GM12878 (cell line): ENCODE measurements around the gene RNF220. TPM values are rescaled to one million over a fixed set of nuclear protein-coding genes. Genes with fewer than 3 reads are reported as not detected.

Experiments
- ATAC-seq: fragments of 200-7000 bp; cut with Tn5 transposase; 3 replicates; pipeline ENCODE4 v1.9.1; 2020; ENCODE audit warnings: mild to moderate bottlenecking, moderate library complexity
- BruUV-seq: library from RNA; stranded (reverse); fragments of 400-500 nt; replicated peaks from 2 replicates; lab custom pipeline; 2021; lab: Mats Ljungman, UMichigan
- CTCF ChIA-PET: fragments of 300-600 bp; sonication (Branson Sonifier 250); formaldehyde crosslinking; extraction: SDS; loops from one replicate; lab custom pipeline; 2021; ENCODE audit warnings: inconsistent platforms; lab: Yijun Ruan, JAX
- POLR2A ChIA-PET: fragments of 350-600 bp; formaldehyde crosslinking; extraction: SDS; loops from one replicate; lab custom pipeline; 2021; ENCODE audit warnings: inconsistent platforms; lab: Charles Lee
- RAD21 ChIA-PET: fragments of 300-600 bp; sonication (Branson Sonifier 250); formaldehyde crosslinking; loops from one replicate; lab custom pipeline; 2023; ENCODE audit warnings: antibody characterized with exemption; ENCODE audit not compliant: unreplicated experiment; lab: Charles Lee
- SMC1A ChIA-PET: fragments of 300-600 bp; sonication (Branson Sonifier 250); formaldehyde crosslinking; loops from one replicate; lab custom pipeline; 2023; ENCODE audit not compliant: unreplicated experiment, uncharacterized antibody; lab: Charles Lee
- DNase-seq: peaks from one replicate; pipeline ENCODE4 v3.0.0-alpha.2; 2011; ENCODE audit warnings: low read depth, low spot score
- FAIRE-seq: peaks from 3 replicates; lab custom pipeline; 2011; peaks lifted over from hg19 to GRCh38; lab: Jason Lieb, UNC
- H2AFZ ChIP-seq: 2 replicates; pipeline ENCODE4 v1.6.0; 2011; ENCODE audit warnings: low read depth, low read length, control low read depth; ENCODE audit not compliant: control insufficient read depth
- H3K27ac ChIP-seq: 2 replicates; pipeline ENCODE4 v1.5.1; 2011; ENCODE audit warnings: control low read depth; ENCODE audit not compliant: control insufficient read depth, insufficient read depth
- H3K27me3 ChIP-seq, 2 experiments: replicated peaks in 1 of 2; 2 replicates each; pipeline versions ENCODE4 v1.6.0 to v1.6.1; 2011; ENCODE audit warnings: low read length in 1 of 2; ENCODE audit not compliant: control insufficient read depth in 2 of 2, insufficient read depth in 2 of 2
- H3K36me3 ChIP-seq, 2 experiments: 2 replicates each; pipeline ENCODE4 v1.5.1; 2011; ENCODE audit warnings: low read length in 1 of 2; ENCODE audit not compliant: control insufficient read depth in 2 of 2, insufficient read depth in 2 of 2
- H3K4me1 ChIP-seq: 2 replicates; pipeline ENCODE4 v1.6.1; 2011; ENCODE audit warnings: mild to moderate bottlenecking, low read length, moderate library complexity, mixed read lengths; ENCODE audit not compliant: control insufficient read depth, insufficient read depth
- H3K4me2 ChIP-seq: 2 replicates; pipeline ENCODE4 v1.6.0; 2011; ENCODE audit warnings: control low read depth; ENCODE audit not compliant: control insufficient read depth, insufficient read depth
- H3K4me3 ChIP-seq: fragments of 200-600 bp; sonication (generic); 2 replicates; pipeline ENCODE4 v1.5.1; 2016
- H3K79me2 ChIP-seq: 2 replicates; pipeline ENCODE4 v1.6.0; 2011; ENCODE audit warnings: low read length; ENCODE audit not compliant: control insufficient read depth, insufficient read depth
- H3K9ac ChIP-seq: 2 replicates; pipeline ENCODE4 v1.8.0; 2011; ENCODE audit warnings: low read length, control low read depth, mixed read lengths; ENCODE audit not compliant: control insufficient read depth, insufficient read depth
- H3K9me3 ChIP-seq: replicated peaks from 3 replicates; pipeline ENCODE4 v1.5.1; 2011; ENCODE audit warnings: mild to moderate bottlenecking, low read length; ENCODE audit not compliant: control insufficient read depth, insufficient read depth
- H4K20me1 ChIP-seq: 2 replicates; pipeline ENCODE4 v1.6.0; 2011; ENCODE audit not compliant: control insufficient read depth, insufficient read depth
- ASH2L ChIP-seq: fragments of 300-600, 200-600 bp; sonication (generic); IDR thresholded peaks from 2 replicates; pipeline ENCODE4 v1.6.1; 2017; ENCODE audit warnings: low read depth, mild to moderate bottlenecking, borderline replicate concordance
- BHLHE40 ChIP-seq, 2 experiments: fragments of 450-650 bp in 1 of 2; IDR thresholded peaks; 2 replicates each; pipeline ENCODE4 v1.6.1; 2011 to 2017; ENCODE audit warnings: low read depth in 2 of 2, borderline replicate concordance in 1 of 2, improper control_type of control experiment in 1 of 2, low read length in 1 of 2, mild to moderate bottlenecking in 1 of 2
- DPF2 ChIP-seq: fragments of 450-650 bp; IDR thresholded peaks from 2 replicates; pipeline ENCODE4 v1.6.1; 2017; ENCODE audit warnings: mild to moderate bottlenecking
- FOXK2 ChIP-seq: fragments of 450-650 bp; IDR thresholded peaks from 2 replicates; pipeline ENCODE4 v1.6.1; 2017; ENCODE audit warnings: mild to moderate bottlenecking, moderate library complexity
- FOXM1 ChIP-seq: IDR thresholded peaks from 2 replicates; pipeline ENCODE4 v1.6.1; 2012; ENCODE audit warnings: low read depth, mild to moderate bottlenecking, inconsistent platforms, low read length, moderate library complexity
- MEF2A ChIP-seq: IDR thresholded peaks from 2 replicates; pipeline ENCODE4 v1.6.1; 2011; ENCODE audit warnings: low read depth, mild to moderate bottlenecking, low read length, moderate library complexity; ENCODE audit not compliant: insufficient read depth
- MTA3 ChIP-seq: IDR thresholded peaks from 2 replicates; pipeline ENCODE4 v1.6.1; 2012; ENCODE audit warnings: low read length, inconsistent platforms, borderline replicate concordance
- MYB ChIP-seq: fragments of 150-350 bp; IDR thresholded peaks from 2 replicates; pipeline ENCODE4 v1.6.1; 2014; ENCODE audit warnings: mild to moderate bottlenecking, low read depth, low read length, borderline replicate concordance
- NFXL1 ChIP-seq: fragments of 450-650 bp; IDR thresholded peaks from 2 replicates; pipeline ENCODE4 v1.6.1; 2017; ENCODE audit warnings: antibody characterized with exemption, mild to moderate bottlenecking, borderline replicate concordance
- NR2F1 ChIP-seq: fragments of 450-650 bp; conservative IDR thresholded peaks from 2 replicates; pipeline ENCODE4 v1.6.1; 2017; ENCODE audit warnings: mild to moderate bottlenecking
- RAD21 ChIP-seq: IDR thresholded peaks from 2 replicates; pipeline ENCODE4 v1.6.1; 2011; ENCODE audit warnings: mild to moderate bottlenecking, low read depth, low read length, moderate library complexity; ENCODE audit not compliant: insufficient read depth
- RB1 ChIP-seq: fragments of 450-650 bp; formaldehyde crosslinking; IDR thresholded peaks from 2 replicates; pipeline ENCODE4 v1.6.1; 2017; ENCODE audit warnings: mild to moderate bottlenecking, borderline replicate concordance
- SUPT20H ChIP-seq: IDR thresholded peaks from 2 replicates; pipeline ENCODE4 v1.6.1; 2011; ENCODE audit warnings: low read depth, mild to moderate bottlenecking, low read length, moderate library complexity, borderline replicate concordance; ENCODE audit not compliant: control insufficient read depth
- TAF1 ChIP-seq: IDR thresholded peaks from 2 replicates; pipeline ENCODE4 v1.6.1; 2011; ENCODE audit warnings: mild to moderate bottlenecking, low read depth, low read length, borderline replicate concordance
- TCF3 ChIP-seq: IDR thresholded peaks from 2 replicates; pipeline ENCODE4 v1.6.1; 2012; ENCODE audit warnings: low read depth, mild to moderate bottlenecking, low read length, borderline replicate concordance; ENCODE audit not compliant: insufficient read depth
- WRNIP1 ChIP-seq: IDR thresholded peaks from 2 replicates; pipeline ENCODE4 v1.6.1; 2011; ENCODE audit warnings: low read depth, low read length, improper control_type of control experiment, borderline replicate concordance
- ZNF24 ChIP-seq: fragments of 450-650 bp; IDR thresholded peaks from 2 replicates; pipeline ENCODE4 v1.6.1; 2017; ENCODE audit warnings: antibody characterized with exemption, mild to moderate bottlenecking
- ZNF274 ChIP-seq: IDR thresholded peaks from one replicate; pipeline ENCODE4 v1.8.0; 2011; ENCODE audit not compliant: insufficient read length, insufficient read depth
- ZSCAN29 ChIP-seq: fragments of 450-650 bp; IDR thresholded peaks from 2 replicates; pipeline ENCODE4 v1.6.1; 2017; ENCODE audit warnings: mild to moderate bottlenecking, moderate library complexity
- WGBS: methylation state at CpG from one replicate; pipeline ENCODE4 v1.1.6; 2016; ENCODE audit warnings: low lambda C conversion rate; ENCODE audit not compliant: insufficient replicate concordance, insufficient coverage; ENCODE audit errors: missing lambda C conversion rate; 5-methylcytosine and 5-hydroxymethylcytosine counted together
- in situ Hi-C: fragments of 300-500 bp; cut with MboI; formaldehyde crosslinking; loops from 9 replicates; pipeline ENCODE4 v1.14.3; 2018; ENCODE audit warnings: mixed read lengths
- intact Hi-C: fragments of 100-400 bp; cut with micrococcal nuclease; formaldehyde crosslinking; loops from one replicate; pipeline ENCODE4 v1.14.2; 2022; ENCODE audit not compliant: unreplicated experiment
- polyA plus RNA-seq, 11 experiments: library from polyadenylated mRNA; depleted of rRNA in 4 of 11; unstranded in 6 of 11; stranded (reverse) in 5 of 11; fragments of >200 nt; fragmentation: Nextera tagmentation in 4 of 11; fragmentation: Illumina TruSeq in 1 of 11; extraction: Ambion mirVana in 4 of 11; extraction: Trizol in 1 of 11; gene quantifications; 1 replicate in 1 of 11; 2 replicates in 10 of 11; pipeline versions ENCODE4 v1.2.1 to v1.2.3, GENCODE V29; 2011 to 2016; ENCODE audit warnings: inconsistent platforms in 2 of 11, missing spikeins in 2 of 11, low read depth in 1 of 11
- total RNA-seq, 4 experiments: library from RNA; depleted of rRNA in 3 of 4; stranded (reverse); fragments of >200 nt in 3 of 4; fragmentation: Illumina TruSeq in 1 of 4; extraction: Trizol in 1 of 4; gene quantifications; 2 replicates each; pipeline versions ENCODE4 v1.2.1 to v1.2.3, GENCODE V29; 2013 to 2021
- TF ChIP-seq, protein P1 (sequence below): fragments of 450-650 bp; IDR thresholded peaks from 2 replicates; pipeline ENCODE4 v1.6.1; 2016; ENCODE audit warnings: mild to moderate bottlenecking

Gene RNF220
- total and polyA plus RNA-seq, 10 of the 15 experiments (the other 5 are each of a cell fraction or from before 2014, with no cell fraction given): 4.6 to 84.1 (median 53.7) TPM

DNA sequence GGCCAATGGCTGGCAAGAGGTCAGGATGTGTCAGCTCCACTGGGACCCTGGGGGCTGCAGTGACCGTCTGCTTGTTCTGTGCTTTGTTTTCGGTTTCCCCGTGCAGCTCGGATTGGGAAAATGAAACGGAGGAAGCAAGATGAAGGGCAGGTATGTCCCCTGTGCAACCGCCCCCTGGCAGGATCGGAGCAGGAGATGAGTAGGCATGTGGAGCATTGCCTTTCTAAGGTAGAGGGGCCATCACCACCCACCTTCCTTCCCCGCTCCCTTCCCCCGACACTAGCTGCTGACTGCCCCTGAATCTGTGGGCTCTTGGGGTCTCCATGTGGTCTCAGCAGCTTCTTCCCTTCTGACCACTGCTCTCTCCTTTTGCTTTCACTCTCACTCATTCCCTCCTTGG is 230.4 kb downstream of the RNF220 start:
- RAD21 ChIA-PET: no interaction called here
- FAIRE-seq: no peak
- peaks cover 13 to 31% of the 10 kb centered on the region in 2 experiments for H3K36me3 ChIP-seq
- WGBS: 98% methylated on average over 9 of the region's 9 CpGs
- TF ChIP-seq FOXK2: no peak
- no peak for TF ChIP-seq DPF2
- no peak for TF ChIP-seq ZNF274
- TF ChIP-seq ZNF24: no peak
- TF ChIP-seq TCF3: no peak
- TF ChIP-seq MEF2A: no peak
- TF ChIP-seq RB1: no peak
- TF ChIP-seq ASH2L: no peak
- no peak for TF ChIP-seq RAD21
- TF ChIP-seq TAF1: no peak
- no peak for TF ChIP-seq SUPT20H
- TF ChIP-seq FOXM1: no peak
- no peak for TF ChIP-seq BHLHE40 (IDR thresholded peaks at IDR 0.05; ENCODE audit: borderline replicate concordance in 1 of 2, low read depth in 2 of 2, low read length in 1 of 2)
- no peak for TF ChIP-seq ZSCAN29
- no peak for TF ChIP-seq MTA3
- TF ChIP-seq, protein P1, sequence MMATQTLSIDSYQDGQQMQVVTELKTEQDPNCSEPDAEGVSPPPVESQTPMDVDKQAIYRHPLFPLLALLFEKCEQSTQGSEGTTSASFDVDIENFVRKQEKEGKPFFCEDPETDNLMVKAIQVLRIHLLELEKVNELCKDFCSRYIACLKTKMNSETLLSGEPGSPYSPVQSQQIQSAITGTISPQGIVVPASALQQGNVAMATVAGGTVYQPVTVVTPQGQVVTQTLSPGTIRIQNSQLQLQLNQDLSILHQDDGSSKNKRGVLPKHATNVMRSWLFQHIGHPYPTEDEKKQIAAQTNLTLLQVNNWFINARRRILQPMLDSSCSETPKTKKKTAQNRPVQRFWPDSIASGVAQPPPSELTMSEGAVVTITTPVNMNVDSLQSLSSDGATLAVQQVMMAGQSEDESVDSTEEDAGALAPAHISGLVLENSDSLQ: no peak
- TF ChIP-seq NFXL1: no peak
- TF ChIP-seq NR2F1: no peak
- no peak for TF ChIP-seq WRNIP1
- no peak for TF ChIP-seq MYB
- TF ChIP-seq, all 136 proteins: peak for 0
- no peak overlapping the region for H3K4me3 ChIP-seq
- BruUV-seq: no TSS peak
- peaks cover 19% of the 10 kb centered on the region for H3K79me2 ChIP-seq
- H3K27ac ChIP-seq: no peak overlapping the region
- DNase-seq (no peak), ATAC-seq (no peak)
- ChIA-PET SMC1A (interaction anchor here (1.4 kb wide), 1 partner anchor 20 kb away, joined by 3 read pairs; no protein-coding TSS in a partner anchor), CTCF (interaction anchor here (5.7 kb wide), 1 partner anchor 16 kb away, joined by 70 read pairs; no protein-coding TSS in a partner anchor), POLR2A (interaction anchor here (0.6 kb wide), 1 partner anchor 396 kb away, joined by 3 read pairs; no protein-coding TSS in a partner anchor)
- no peaks in the 10 kb centered on the region for H3K4me1 ChIP-seq
- no peaks in the 10 kb centered on the region for H3K9me3 ChIP-seq
- intact Hi-C loops (no loop called here), in situ Hi-C loops (no loop called here)
- no peak overlapping the region for H3K4me2 ChIP-seq
- no peaks in the 10 kb centered on the region for H4K20me1 ChIP-seq
- H3K9ac ChIP-seq: no peak overlapping the region
- no peaks in the 10 kb centered on the region for H3K27me3 ChIP-seq
- H2AFZ ChIP-seq: no peak overlapping the region
